ENCODE measurements around the gene NREP.

The NREP gene

DNA sequence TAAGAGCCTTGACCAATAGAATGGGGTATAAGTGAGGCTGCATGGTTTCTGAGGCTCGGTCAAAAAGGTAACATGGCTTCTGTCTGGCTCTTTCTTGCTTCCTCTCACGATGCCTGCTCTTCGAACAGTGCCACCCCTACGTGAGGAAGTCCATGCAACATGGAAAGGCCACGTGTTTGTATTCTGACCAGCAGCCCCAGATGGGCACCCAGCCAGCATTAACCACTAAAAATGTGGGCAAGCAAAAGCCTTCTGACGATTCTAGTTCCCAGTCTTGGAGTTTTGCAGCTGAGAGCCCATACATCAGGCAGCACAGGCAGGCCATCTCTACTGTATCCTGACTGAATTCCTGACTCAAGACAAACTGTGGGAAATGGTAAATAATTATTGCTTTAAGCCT is 24.2 kb upstream of the NREP start:
- TF ChIP-seq, protein P1, sequence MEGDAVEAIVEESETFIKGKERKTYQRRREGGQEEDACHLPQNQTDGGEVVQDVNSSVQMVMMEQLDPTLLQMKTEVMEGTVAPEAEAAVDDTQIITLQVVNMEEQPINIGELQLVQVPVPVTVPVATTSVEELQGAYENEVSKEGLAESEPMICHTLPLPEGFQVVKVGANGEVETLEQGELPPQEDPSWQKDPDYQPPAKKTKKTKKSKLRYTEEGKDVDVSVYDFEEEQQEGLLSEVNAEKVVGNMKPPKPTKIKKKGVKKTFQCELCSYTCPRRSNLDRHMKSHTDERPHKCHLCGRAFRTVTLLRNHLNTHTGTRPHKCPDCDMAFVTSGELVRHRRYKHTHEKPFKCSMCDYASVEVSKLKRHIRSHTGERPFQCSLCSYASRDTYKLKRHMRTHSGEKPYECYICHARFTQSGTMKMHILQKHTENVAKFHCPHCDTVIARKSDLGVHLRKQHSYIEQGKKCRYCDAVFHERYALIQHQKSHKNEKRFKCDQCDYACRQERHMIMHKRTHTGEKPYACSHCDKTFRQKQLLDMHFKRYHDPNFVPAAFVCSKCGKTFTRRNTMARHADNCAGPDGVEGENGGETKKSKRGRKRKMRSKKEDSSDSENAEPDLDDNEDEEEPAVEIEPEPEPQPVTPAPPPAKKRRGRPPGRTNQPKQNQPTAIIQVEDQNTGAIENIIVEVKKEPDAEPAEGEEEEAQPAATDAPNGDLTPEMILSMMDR (IDR thresholded peaks at IDR 0.05; ENCODE audit: low read depth, low read length, missing control alignments): no peak
- no peak overlapping the region for H3K4me3 ChIP-seq (ENCODE audit: low read depth, low read length)
- in situ Hi-C loops (cut with HindIII; ENCODE audit: low sequenced_read_pairs): no loop called here
- no peak for DNase-seq (ENCODE audit: low read depth)

DNA sequence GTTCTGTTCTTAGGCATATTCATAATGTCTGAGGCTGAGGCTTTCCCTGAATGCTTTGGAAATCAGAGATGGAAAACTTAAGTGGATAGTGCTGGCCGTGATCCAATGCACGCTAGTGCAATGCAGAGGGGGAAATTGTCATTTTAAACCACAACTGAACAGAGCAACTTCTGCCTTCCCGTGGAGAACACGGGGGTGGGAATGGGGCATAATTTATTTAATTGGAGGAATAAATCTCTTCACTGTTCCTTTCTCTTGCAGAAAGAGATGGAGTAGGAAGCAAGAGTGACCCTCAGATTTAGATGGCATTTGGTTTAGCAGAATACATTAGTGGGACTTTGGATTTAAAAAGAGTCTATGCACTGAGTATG is 22.9 kb upstream of the NREP start:
- no peak for DNase-seq (ENCODE audit: low read depth)
- no peak overlapping the region for H3K4me3 ChIP-seq (ENCODE audit: low read depth, low read length)
- in situ Hi-C loops (cut with HindIII; ENCODE audit: low sequenced_read_pairs): no loop called here
- TF ChIP-seq, protein P1 (IDR thresholded peaks at IDR 0.05; ENCODE audit: low read depth, low read length, missing control alignments): no peak

DNA sequence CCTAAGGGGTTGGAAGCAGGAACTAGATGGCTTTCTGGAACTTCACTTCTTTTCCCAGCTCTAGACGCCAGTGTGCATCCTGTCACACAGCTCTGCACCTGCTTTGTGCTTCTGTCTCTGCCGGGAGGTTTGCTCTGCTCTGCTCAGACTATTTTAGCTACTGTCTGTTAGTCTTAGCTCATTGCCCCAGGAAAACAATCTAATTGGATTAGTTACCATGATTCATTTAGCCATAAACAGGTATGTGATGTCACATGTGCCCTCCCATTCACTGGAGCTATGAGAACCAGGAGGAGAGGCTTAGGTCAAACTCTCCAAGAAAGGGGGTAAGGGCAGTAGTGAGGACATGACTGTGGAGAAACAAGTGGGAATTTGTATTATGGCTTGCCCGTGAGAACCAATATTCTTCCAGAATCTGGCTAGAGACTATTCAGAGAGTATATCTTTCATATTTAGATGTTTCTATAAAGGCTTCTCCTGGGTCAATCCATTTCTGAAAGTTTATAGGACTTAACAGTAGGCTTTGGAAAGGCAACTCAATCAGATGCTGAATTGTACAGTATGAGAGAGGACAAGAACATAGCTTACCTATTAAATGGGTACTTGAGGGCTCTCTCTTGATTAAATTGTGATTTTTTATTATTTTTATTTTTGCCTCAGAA is 22.4 kb upstream of the NREP start:
- TF ChIP-seq, protein P1 (IDR thresholded peaks at IDR 0.05; ENCODE audit: low read depth, low read length, missing control alignments): no peak
- in situ Hi-C loops (cut with HindIII; ENCODE audit: low sequenced_read_pairs): no loop called here
- no peak for DNase-seq (ENCODE audit: low read depth)

DNA sequence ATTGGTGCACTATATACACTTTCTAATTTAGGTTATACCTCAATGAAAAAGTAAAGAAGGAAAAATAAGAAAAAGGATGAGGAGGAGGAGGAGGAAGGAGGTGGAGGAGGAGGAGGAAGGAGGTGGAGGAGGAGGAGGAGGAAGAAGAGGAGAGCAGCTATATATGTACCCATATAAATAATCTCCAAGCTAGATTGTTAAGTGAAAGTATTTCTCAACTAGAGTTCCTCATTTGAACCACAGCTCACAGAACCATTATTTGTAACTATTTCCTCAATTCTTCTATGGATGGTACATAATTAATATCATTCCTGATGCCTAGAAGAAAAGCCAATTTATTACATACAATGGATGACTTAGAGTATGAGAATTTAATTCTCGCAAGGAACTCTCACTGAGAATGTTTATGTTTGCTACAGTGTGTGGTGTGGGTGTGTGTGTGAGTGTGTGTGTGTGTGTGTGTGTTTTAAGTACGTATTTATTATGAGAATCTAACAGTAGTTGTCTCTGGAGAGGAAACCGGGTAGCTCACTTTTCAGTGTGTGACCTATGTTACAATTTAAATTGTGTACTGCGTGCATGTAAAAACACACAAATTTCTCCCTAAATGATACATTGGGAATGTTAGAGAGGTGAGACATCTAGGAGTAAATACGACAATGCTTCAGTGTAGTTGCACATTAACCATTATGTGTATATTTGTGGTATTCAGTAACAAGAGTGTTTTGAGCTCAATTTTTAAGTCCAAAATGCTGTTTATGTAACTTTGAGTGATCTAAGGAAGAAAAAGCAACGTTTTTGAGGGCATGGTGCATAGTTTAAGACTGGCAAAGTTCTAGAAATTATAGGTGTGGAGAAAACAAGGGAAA is 20.2 kb upstream of the NREP start:
- TF ChIP-seq, protein P1 (IDR thresholded peaks at IDR 0.05; ENCODE audit: low read depth, low read length, missing control alignments): no peak
- in situ Hi-C loops (cut with HindIII; ENCODE audit: low sequenced_read_pairs): no loop called here
- no peak for DNase-seq (ENCODE audit: low read depth)
- no peak overlapping the region for H3K4me3 ChIP-seq (ENCODE audit: low read depth, low read length)

More for the DNA sequence above, 22.4 kb upstream of the NREP start:
- no peak overlapping the region for H3K4me3 ChIP-seq (ENCODE audit: low read depth, low read length)

DNA sequence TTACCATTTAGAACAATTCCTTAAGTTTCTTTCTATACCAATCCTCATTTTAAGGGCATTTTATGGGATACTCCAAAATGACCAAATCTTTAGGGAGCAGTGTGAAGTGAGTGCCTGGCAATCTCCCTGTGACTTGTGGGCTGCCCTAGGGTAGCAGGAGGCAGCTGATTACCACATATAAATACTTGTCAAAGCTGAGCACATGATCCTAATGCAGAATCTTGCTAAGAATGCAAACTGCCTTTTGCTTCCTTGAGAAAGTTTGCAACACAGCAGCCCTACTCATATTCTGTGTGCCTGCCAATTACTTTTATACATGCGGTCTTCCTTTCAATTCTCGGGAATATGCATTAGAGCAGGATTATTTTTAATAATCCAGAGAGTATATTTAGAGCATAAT is 18.2 kb upstream of the NREP start:
- in situ Hi-C loops (cut with HindIII; ENCODE audit: low sequenced_read_pairs): no loop called here
- no peak for DNase-seq (ENCODE audit: low read depth)
- TF ChIP-seq, protein P1 (IDR thresholded peaks at IDR 0.05; ENCODE audit: low read depth, low read length, missing control alignments): no peak
- H3K4me3 ChIP-seq (ENCODE audit: low read depth, low read length): no peak overlapping the region

DNA sequence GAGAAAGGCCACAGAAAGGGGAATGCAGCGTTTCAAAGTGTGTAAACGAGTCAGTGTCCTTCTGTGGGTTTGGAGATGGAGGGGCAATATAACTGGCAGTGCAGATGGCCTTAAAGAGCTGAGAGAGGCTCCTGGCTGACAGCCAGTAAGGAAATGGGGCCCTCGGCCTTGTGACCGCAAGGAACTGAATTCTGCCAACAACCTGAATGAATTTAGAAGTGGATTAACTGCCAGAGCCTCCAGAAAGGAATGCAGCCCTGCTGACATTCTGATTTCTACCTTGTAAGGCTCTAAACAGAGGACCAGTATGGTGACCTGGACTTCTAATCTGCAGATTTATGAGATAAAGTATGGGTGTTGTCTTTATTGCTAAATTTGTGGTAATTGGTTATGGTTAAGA is 17.5 kb upstream of the NREP start:
- in situ Hi-C loops (cut with HindIII; ENCODE audit: low sequenced_read_pairs): no loop called here
- TF ChIP-seq, protein P1 (IDR thresholded peaks at IDR 0.05; ENCODE audit: low read depth, low read length, missing control alignments): no peak
- DNase-seq (ENCODE audit: low read depth): peak; percentile 78
- no peak overlapping the region for H3K4me3 ChIP-seq (ENCODE audit: low read depth, low read length)
